HG03064 (cell line): ENCODE data around the gene COBL.

Experiments used
- ATAC-seq: cut with Tn5 transposase; IDR thresholded peaks from one replicate; pipeline ENCODE4 v1.9.1; 2021; ENCODE audit warnings: low read depth; ENCODE audit not compliant: unreplicated experiment

COBL gene, protein sequence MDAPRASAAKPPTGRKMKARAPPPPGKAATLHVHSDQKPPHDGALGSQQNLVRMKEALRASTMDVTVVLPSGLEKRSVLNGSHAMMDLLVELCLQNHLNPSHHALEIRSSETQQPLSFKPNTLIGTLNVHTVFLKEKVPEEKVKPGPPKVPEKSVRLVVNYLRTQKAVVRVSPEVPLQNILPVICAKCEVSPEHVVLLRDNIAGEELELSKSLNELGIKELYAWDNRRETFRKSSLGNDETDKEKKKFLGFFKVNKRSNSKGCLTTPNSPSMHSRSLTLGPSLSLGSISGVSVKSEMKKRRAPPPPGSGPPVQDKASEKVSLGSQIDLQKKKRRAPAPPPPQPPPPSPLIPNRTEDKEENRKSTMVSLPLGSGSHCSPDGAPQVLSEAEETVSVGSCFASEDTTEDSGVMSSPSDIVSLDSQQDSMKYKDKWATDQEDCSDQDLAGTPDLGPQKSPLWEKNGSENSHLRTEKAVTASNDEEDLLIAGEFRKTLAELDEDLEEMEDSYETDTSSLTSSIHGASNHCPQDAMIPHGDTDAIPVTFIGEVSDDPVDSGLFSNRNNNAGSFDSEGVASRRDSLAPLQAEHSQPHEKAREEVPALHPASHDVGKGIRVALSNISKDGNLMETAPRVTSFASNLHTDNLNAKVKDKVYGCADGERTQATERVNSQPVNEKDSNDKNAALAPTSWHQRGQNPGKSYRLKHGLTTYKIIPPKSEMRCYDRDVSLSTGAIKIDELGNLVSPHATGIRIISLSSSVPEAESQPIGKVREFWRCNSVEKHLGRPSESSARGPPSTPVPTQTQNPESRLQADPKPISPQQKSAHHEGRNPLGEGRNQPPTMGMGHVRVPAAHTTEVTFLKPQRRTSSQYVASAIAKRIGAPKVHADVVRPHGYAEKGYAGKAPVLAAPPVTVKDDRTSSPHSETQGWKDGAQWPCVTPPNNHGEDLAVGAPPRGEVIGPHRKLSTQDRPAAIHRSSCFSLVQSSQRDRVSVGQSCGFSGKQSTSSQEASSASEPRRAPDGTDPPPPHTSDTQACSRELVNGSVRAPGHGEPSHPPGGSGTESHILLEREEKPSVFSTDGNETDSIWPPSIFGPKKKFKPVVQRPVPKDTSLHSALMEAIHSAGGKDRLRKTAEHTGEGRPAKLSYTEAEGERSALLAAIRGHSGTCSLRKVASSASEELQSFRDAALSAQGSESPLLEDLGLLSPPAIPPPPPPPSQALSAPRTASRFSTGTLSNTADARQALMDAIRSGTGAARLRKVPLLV

DNA sequence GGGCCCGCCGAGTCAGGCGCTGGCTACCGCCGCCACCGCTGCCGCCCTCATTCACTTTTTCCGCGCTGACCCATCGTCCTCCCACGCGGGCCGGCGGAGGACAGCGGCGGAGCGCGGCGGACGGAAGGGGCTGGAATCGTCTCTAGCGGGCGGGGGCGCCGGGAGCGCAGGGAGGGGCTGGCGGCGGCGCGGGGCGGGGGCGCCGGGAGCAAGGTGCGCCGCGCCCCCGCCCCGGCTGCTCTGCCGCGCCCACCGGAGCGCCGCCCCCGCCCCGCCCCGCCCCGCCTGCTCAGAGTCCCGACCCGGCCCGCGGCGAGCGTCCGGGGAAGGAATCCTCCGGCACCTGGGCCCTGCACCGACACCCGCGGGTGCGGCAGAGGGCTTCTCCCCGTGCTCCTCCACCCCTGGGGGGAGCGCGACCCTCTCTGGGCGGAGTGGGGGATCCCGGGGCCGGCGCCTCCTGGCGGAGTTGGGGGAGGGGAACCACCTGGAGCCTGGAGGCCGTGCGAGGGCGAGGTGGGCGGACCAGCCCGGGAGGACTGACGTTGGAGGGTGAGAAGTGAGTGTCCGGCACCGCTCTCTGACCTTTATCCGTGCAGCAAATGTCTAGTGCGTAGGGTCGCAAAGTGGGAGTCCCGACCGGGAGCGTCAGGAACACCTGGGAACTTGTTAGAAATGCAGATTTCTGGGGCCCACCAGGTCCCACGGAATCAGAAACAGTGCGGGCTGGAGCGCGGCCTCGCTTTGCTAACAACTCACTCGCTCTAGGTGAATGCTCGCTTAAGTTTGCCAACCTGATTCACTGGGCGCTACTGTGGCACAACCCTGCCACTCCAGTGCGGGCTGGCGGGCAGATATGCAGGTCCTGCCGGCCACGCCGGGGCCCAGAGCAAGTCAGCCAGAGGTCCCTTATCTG, at the start of gene COBL:
TSS of gene COBL (minus strand) at position 144 of the 916 bp plus-strand sequence. CDS start 176 bp downstream, outside the sequence.
- no peak for ATAC-seq

DNA sequence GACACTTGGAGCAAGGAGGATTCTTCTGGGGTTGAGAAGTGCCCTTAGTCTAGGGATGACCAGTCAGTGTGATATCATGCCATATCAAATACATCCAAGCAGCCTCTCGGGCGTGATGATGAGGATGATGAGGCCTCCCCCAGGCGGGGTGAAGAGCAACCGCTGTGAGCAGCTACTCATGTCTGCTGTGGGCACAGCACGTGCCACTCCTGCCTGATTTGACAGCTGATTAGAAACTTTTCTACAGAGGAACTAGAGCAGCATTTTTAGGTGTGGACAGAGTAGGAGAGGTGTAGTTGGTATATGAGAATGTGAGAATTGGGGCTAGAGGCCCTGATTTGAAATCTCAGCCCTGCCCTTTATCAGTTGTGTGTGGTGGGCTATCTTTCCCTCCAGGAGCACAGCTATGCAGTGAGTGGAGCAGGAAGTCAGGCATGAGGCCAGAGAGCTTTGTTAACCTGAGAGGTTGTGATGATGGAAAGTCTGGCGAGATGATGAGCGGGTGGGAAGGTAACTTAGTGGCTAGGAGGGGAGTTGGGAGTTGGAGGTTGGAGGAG, 49.6 kb upstream of the COBL start:
- no peak for ATAC-seq

DNA sequence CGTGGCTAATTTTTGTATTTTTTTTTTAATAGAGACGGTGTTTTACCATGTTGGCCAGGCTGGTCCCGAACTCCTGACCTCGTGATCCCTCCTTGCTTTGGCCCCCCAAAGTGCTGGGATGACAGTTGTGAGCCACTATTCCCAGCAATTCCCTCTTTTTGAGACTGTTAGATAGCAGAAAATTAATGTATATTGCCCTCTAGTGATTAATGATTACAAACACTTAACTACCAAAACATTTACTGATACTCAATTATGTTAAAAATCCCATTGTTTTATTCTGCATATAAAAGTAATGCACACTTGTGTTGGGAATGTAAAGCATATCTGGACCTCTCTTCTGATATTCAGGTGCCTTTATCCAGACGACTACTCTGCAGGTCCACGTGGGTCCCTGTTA, 41.2 kb upstream of the COBL start:
- no peak for ATAC-seq

DNA sequence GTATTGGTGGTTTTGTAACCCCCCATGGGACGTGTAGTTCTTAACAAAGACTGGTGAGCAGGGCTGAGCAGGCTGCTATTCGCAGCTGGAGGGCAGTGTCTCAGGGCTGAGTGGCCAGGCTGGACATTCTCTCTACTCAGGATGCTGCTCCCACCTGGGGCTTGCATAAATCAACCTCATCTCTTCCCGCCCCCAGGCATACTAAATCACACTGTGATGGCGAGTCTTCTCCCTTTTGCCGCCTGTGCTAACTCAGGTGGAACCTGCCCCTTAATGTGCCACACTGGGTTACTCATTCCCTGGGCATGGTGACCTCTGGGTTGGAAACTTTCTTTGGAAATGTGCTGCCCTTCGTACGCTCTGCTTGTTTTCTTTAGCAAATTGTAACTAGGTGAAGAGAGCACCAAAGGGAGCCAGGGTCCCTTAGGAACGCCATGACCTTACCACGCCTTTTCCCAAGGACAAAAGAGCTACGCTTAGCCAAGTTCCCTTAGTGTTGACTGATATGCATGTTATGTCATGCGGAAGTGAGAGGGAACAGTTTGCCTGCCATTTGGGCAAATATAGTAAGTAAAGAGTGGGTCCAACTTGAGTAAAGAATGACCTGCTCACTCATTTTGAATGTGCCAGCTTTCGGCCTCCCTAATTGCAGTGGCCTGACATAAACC, 40.4 kb upstream of the COBL start:
- no peak for ATAC-seq

DNA sequence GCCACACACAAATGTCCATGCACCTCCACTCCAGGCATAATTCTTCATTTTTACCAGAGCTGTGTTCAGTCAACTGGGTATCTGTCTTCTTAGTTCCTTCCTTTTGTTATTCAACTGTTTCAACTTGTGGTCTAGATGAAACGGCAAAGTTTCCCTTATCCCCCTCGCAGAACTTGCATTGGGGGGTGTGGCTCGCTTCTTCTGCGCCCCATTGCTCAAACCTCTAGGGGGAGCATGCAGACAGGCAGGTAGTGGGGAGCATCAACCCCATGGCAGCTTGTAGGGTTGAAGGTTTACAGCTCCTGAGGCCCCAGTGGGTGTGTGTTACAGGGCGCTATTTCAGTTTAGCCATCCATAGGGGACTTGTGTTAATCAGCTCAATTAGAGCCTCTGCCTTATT, 38.3 kb upstream of the COBL start:
- ATAC-seq = no peak

DNA sequence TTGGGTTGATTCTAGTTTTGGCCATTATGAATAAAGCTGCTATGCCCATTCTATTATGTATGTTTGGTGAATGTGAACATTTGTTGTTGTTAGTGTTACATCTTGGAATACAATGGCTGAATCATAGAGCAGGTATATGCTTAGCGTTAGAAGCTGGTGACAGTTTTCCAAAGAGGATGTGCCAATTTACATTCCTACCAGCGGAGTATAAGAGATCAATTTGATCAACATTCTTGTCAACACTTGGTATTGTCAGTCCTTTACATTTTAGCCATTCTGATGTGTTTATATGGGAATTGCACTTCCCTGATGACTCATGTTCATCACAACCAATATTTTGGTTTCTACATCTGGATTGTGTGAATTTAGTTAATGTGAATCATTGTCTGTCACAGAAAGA, 37.8 kb upstream of the COBL start:
- ATAC-seq = no peak

DNA sequence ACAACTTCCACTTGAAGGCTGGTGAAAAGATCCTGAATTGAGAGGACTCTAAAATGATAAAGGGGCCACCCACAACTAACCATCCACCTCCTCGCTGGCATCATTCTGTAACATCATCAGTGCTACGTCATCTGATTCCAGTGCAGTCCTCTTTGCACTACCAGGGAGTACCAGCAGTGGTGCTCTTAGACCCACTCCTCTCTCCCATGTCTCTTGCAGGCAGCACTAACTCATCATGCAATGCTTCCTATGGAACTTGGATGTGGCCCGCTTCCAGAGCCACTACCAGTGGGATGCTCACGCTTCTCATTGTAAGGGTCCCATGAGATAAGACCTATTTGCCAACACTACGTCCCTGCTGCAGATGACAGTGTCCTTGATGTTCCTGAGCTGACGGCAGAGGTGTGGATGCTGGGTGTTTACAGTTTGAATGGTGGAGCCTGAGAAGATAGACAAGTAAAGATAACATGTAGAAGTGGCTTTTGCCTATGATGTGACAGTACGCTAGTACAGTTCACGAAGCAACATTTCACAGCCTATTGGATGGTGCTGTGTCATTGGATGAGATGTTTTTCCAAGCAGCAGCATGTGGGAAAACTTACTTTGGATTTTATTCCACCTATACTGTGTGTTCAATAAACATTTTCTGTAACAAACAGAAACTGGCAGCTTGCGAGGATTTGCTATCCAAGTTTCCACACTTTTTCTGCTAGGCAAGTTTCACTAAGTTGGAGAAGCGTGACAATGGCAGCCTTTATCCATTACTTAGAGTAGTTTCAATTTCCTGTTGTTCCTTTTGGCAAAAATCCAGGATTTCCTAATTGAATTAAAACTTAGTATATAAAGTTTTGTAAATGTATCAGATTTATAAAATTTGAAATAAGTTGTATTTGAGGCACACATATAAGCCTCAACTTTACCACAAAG, 35.8 kb upstream of the COBL start:
- no peak for ATAC-seq

DNA sequence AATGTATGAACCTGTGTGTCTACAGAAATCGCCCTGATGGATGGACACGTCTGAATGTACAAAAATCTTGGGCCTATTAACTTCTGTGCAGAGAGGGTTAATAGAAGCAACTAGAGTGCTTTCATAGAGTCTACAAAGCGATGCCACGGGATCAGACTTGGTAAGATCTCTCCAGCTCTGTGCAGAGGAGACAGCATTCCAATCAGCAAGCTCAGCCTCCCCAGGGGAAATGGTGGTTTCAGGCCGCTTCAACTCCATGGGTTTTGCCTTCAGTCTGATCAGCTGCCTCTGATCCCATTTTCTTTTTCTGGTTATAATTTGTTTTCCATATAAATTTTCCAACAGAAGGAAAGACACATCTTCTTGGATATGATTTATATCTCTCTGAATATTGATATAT, 35.1 kb upstream of the COBL start:
- ATAC-seq = no peak

DNA sequence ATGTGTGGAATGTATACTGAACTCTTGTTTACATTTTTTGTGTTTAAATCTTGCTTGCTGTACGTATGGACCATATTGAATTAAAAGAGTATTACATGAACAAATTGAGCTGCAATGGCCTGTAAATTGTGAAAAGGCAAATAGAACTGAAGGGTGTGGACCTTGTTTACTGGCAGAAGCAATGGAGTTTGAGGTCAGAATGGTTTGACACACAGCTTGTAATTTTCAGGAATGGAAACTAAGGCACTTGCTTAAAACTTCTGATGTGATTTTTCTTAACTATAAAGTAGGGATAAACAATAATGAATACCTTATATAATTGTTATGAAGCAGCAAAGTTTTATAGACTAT, 33.9 kb upstream of the COBL start:
- ATAC-seq = no peak

DNA sequence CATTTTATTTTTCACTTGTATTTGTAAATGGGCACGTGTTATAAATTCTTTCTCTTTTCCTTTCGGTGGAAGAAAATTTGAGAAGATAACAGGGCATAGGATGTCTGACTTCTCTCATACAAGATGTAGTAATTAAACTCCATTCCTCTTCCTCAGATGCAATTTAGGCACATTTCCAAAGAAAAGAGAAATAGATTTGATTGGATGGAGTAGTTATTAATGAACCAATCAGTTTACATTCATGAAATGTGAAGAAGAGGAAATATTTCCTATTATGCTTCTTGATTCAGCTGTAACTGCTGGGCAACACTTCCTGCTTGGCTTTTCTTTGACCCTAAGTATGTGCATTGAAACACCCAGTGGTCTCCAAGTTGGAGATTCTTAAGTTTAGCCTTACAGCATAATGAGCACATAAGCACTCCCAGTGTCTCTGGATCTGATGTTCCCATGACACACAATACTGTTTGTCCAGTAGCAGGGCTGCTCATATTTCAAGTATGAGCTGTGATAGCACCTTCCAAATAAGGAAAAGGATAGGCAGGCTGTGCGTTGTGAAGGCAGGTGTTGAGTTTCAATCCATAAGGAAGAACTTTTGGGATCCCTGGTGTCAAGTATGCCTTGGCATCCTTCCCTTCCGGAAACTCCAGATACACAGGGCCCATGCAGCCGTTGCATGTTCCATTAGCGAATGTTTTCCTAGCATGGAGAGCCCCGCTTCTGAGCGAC, 33.4 kb upstream of the COBL start:
- ATAC-seq = no peak

DNA sequence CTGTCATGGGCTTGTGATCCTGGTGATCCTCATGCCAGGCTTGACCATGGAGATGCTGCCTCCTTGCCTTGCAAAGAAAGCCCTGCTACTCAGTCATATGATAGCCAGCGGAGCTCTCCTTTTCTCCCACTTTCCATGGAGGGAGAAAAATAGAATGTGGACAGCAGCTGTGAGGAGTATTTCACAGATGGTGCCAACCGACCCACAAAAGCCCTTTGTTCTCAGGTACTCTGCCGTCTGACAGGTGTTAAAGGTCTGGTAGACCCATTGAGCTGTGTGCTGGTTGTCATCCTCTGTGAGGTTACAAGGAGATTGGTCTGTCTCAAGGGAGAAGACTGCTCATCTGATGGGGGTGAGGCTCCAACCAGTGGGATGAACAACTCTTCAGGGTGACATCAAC, 29.5 kb upstream of the COBL start:
- no peak for ATAC-seq

DNA sequence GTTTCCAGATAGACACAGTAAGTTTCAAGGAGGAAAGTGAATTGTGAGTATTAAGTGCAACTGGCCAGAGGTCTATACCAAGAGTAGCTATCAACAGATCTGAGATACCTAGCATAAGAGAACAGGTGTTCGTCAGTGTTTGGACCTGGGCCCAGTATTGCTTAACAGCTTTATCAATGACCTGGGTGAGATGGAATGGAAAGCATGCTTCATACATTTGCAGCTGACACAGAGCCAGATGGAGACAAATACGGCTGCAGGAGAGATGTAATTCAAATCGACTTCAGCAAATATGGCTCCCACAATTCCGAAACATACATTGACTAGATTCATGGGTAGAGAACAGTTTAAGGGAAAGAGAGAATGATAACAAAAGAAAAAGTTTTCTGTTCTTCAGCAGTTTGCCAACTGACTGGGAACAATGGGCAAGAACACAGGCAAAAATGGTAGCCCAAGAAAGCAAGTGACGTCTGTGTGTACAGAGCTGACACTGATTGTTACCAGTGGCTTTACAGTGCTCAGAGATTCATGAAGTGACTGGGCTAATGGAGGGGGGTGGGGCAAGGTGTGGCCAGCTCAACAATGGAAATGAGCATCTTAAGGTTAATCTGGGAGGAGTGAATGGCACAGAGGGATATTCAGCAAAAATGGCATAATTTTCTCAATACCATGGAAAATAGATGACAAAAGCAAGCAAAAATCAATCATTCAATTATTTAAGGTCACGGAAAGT, 28.0 kb upstream of the COBL start:
- no peak for ATAC-seq

DNA sequence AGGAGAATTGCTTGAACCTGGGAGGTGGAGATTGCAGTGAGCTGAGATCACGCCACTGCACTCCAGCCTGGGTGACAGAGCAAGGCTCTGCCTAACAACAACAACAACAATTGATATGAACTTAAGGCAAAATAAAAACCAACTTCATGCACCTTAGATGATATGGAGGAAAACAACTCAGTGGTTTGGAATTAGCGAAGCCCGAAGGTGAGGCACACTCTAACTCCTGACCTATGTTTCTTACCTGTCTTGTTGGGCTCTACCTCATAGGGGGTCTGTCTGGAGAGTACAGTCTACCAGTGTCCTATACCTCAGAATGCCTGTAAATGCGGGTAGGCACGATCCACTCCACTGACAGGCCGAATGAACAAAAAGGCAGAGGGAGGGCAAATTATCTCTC, 24.3 kb upstream of the COBL start:
- no peak for ATAC-seq

DNA sequence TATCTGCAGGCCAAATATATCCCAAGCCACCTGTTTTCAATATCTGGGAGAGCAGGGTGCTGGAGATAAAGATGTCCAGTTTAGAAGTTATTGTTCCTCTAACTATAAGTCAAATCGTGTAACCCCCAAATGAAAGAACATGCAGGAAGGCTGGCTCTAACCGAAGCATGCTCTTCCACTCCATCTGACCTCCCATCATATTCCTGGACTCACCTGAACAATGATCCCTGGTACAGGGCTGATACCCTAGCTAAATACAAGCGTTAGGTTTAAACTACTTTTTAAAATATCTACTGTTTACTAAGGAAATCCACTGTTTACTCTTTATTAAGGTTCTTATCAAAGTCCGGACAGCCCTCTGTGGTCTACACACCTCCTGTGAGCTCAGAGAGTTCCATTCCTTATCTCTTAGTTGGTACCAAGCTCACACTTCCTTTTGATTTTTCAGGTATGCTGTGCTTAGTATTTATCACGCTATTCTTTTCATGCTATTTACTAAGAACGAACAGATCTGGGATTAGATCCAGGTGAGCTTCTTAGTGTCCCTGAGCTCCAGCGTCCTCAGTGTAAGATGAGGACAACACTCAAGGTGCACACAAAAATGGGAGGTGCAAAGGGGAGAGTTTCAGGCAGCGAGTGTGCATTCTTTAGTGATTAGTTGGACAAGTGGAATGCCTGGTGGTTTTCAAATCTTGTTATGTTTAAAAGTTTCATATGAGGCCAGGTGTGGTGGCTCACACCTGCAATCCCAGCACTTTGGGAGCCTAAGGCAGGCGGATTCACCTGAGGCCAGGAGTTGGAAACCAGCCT, 23.6 kb upstream of the COBL start:
- ATAC-seq = no peak

DNA sequence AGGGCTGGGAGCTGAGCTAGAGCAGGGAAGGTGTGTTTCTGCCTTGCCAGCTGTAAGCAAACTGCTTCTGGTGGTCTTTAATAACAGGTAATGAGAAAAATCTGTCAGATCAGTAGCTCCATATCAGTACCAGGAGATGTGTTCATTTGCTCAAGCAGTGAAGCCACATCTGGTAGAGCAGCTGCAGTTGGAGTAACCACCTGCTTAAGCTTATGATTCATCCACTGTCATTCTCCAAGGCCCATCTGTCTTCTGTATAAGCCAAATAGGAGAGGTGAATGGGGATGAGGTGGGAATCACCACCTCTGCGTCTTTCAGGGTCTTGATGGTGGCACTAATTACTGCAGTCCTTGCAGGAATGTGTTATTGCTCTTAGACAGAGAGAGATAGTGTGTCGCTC, 18.4 kb upstream of the COBL start:
- ATAC-seq = no peak

DNA sequence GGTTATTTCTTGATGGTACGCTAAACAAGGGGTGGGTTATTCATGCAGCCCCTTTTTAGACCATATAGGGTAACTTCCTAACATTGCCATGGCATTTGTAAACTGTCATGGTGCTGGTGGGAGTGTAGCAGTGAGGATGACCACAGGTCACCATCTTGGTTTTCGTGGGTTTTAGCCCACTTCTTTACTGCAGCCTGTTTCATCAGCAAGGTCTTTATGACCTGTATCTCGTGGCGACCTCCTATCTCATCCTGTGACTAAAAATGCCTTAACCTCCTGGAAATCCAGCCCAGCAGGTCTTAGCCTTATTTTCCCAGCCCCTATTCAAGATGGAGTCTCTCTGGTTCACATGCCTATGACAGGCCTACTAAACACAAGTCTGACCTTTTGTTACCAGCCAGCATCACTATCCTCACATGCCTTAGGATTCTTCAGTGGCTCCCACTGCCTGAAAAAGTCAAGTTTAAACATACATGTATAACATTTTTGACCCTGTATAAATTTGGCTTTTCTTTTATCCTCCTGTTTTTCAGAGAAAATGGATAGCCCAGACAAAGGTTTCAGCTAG, 13.2 kb upstream of the COBL start:
- ATAC-seq = no peak
